ENCODE measurements around the gene AGO3.

The AGO3 gene

DNA sequence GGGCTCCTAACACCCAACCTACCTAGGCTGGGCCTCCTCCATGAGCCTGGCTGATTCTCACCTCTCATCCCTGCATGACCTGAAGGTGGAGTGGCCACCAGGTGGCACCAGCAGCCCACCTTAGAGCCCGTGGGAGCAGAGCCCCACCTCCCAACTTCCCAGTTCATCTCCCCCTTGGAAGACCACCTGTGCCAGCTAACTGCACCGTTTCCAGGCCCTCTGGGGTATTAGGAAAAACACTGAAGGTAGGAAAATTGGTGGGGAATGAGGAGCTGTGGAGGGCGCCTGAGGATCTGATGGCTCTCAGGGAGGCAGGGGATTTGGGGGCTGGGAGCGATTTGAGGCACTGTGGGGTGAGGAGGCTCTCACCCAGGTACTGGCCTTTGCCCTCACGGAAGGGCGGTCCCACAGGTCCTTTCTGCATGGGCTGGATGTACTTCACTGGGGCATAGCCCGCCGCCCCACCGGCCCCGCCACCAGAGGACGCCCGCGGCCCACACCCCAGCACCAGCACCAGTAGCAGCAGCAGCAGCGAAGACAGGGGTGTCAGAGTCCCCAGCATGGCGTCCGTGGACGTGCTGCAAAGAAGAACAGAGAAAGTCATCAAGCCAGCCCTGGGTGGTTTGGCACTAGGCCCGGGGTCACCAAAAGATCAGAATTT is 168.9 kb downstream of the AGO3 start:
- TF ChIP-seq SNAI2 (CRISPR knock-in tag; IDR thresholded peaks at IDR 0.05) (no peak), CSRNP3 (CRISPR knock-in tag; IDR thresholded peaks at IDR 0.05) (no peak), OSR1 (CRISPR knock-in tag; IDR thresholded peaks at IDR 0.05) (no peak), GLIS3 (CRISPR knock-in tag; IDR thresholded peaks at IDR 0.05) (no peak), TCF4 (CRISPR knock-in tag; IDR thresholded peaks at IDR 0.05; ENCODE audit: borderline replicate concordance) (no peak), CSDC2 (CRISPR knock-in tag; IDR thresholded peaks at IDR 0.05) (no peak), CREB5 (CRISPR knock-in tag; IDR thresholded peaks at IDR 0.05; ENCODE audit: low read depth) (no peak), ZFP30 (CRISPR knock-in tag; IDR thresholded peaks at IDR 0.05) (no peak), ISL1 (CRISPR knock-in tag; IDR thresholded peaks at IDR 0.05) (no peak), ZNF70 (CRISPR knock-in tag; IDR thresholded peaks at IDR 0.05) (no peak), PPARA (CRISPR knock-in tag; IDR thresholded peaks at IDR 0.05; ENCODE audit: borderline replicate concordance) (no peak), TOX (CRISPR knock-in tag; IDR thresholded peaks at IDR 0.05; ENCODE audit: borderline replicate concordance) (no peak), ZNF565 (CRISPR knock-in tag; conservative IDR thresholded peaks at IDR 0.05; ENCODE audit: low read depth) (no peak), ESRRG (CRISPR knock-in tag; IDR thresholded peaks at IDR 0.05) (no peak)
- TF ChIP-seq, protein P1, sequence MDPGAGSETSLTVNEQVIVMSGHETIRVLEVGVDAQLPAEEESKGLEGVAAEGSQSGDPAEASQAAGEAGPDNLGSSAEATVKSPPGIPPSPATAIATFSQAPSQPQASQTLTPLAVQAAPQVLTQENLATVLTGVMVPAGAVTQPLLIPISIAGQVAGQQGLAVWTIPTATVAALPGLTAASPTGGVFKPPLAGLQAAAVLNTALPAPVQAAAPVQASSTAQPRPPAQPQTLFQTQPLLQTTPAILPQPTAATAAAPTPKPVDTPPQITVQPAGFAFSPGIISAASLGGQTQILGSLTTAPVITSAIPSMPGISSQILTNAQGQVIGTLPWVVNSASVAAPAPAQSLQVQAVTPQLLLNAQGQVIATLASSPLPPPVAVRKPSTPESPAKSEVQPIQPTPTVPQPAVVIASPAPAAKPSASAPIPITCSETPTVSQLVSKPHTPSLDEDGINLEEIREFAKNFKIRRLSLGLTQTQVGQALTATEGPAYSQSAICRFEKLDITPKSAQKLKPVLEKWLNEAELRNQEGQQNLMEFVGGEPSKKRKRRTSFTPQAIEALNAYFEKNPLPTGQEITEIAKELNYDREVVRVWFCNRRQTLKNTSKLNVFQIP (CRISPR knock-in tag; IDR thresholded peaks at IDR 0.05; ENCODE audit: borderline replicate concordance, low read depth), result no peak
- ATAC-seq, result peak; percentile 84

DNA sequence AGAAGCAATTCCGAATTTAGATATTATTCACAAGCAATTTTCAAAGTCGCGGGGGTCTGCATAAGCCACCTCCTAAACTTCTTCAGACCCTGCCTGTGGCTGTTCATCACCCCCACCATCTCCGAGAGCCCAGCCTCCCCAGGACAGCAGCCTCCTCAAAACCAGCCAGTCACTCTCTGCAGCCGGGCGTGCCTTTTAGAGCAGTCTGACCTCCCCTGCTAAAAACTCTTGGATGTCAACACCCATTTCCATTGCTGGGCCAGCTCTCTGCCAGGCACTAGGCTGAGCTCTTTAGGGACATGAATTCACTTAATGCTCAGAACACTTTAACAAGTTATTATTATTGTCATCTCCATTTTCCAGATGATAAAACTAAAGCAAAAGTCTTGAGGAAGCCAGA is 169.5 kb downstream of the AGO3 start:
- ATAC-seq, result no peak
- TF ChIP-seq TOX (CRISPR knock-in tag; IDR thresholded peaks at IDR 0.05; ENCODE audit: borderline replicate concordance) (no peak), CREB5 (CRISPR knock-in tag; IDR thresholded peaks at IDR 0.05; ENCODE audit: low read depth) (no peak), TCF4 (CRISPR knock-in tag; IDR thresholded peaks at IDR 0.05; ENCODE audit: borderline replicate concordance) (no peak), ISL1 (CRISPR knock-in tag; IDR thresholded peaks at IDR 0.05) (no peak), ZNF70 (CRISPR knock-in tag; IDR thresholded peaks at IDR 0.05) (no peak), SNAI2 (CRISPR knock-in tag; IDR thresholded peaks at IDR 0.05) (no peak), ZNF565 (CRISPR knock-in tag; conservative IDR thresholded peaks at IDR 0.05; ENCODE audit: low read depth) (no peak), RARB (CRISPR knock-in tag; IDR thresholded peaks at IDR 0.05) (no peak), ZNF8 (CRISPR knock-in tag; IDR thresholded peaks at IDR 0.05) (no peak), CSDC2 (CRISPR knock-in tag; IDR thresholded peaks at IDR 0.05) (no peak), ZFP30 (CRISPR knock-in tag; IDR thresholded peaks at IDR 0.05) (no peak), BACH2 (CRISPR knock-in tag; IDR thresholded peaks at IDR 0.05; ENCODE audit: borderline replicate concordance) (no peak), ARNTL (CRISPR knock-in tag; IDR thresholded peaks at IDR 0.05; ENCODE audit: borderline replicate concordance, low read depth) (no peak), CSRNP3 (CRISPR knock-in tag; IDR thresholded peaks at IDR 0.05) (no peak), PATZ1 (CRISPR knock-in tag; IDR thresholded peaks at IDR 0.05; ENCODE audit: borderline replicate concordance) (no peak), PPARA (CRISPR knock-in tag; IDR thresholded peaks at IDR 0.05; ENCODE audit: borderline replicate concordance) (no peak)
- TF ChIP-seq, protein P1 (CRISPR knock-in tag; IDR thresholded peaks at IDR 0.05; ENCODE audit: borderline replicate concordance, low read depth), result no peak

Measured in SK-N-SH treated with all-trans-retinoic acid at 6 μM for 48 hours (cell line).